ENCODE data around the gene FGF18. TPM values are rescaled to one million over a fixed set of nuclear protein-coding genes. Genes with fewer than 3 reads are reported as not detected.

The FGF18 gene
- total RNA-seq, 2 donors from 2014 or later, result 0.41 to 0.51 TPM

- 70% methylated on average over 4 of the region's 4 CpGs for WGBS
- TF ChIP-seq POLR2A (IDR thresholded peaks at IDR 0.05) (no peak), POLR2AphosphoS5 (IDR thresholded peaks at IDR 0.05) (no peak), CTCF (IDR thresholded peaks at IDR 0.05) (no peak)
- H3K36me3 ChIP-seq, result no peaks in the 10 kb centered on the region
- no peaks in the 10 kb centered on the region for H3K4me1 ChIP-seq (replicated peaks)
- no peak overlapping the region for H3K4me3 ChIP-seq
- intact Hi-C loops (cut with DNase I), result no loop called here
- no peaks in the 10 kb centered on the region for H3K27me3 ChIP-seq (replicated peaks; ENCODE audit: insufficient read depth)
- no peak for DNase-seq (ENCODE audit: low spot score)
- H3K27ac ChIP-seq, result no peak overlapping the region
- no peaks in the 10 kb centered on the region for H3K9me3 ChIP-seq
These were observed 59.7 kb downstream of the FGF18 start for GRCh38 chr5:171478946-171479775.

- no peak for DNase-seq (ENCODE audit: low spot score)
- 90% methylated on average over 1 of the region's 1 CpG for WGBS
These were observed 60.3 kb downstream of the FGF18 start for GRCh38 chr5:171479776-171480125.

GRCh38 chr5:171480239-171480638 is 60.8 kb downstream of the FGF18 start:
- H3K27ac ChIP-seq, result no peak overlapping the region
- H3K9me3 ChIP-seq, result no peaks in the 10 kb centered on the region
- no peak for DNase-seq (ENCODE audit: low spot score)
- H3K4me1 ChIP-seq (replicated peaks), result no peaks in the 10 kb centered on the region
- WGBS, result 31% methylated on average over 6 of the region's 6 CpGs
- H3K4me3 ChIP-seq, result no peak overlapping the region
- no peaks in the 10 kb centered on the region for H3K36me3 ChIP-seq
- intact Hi-C loops (cut with DNase I), result loop anchor here (10.0 kb wide), 1 partner anchor 375 kb away; no protein-coding TSS in a partner anchor
- no peak for TF ChIP-seq POLR2A (IDR thresholded peaks at IDR 0.05)
- no peak for TF ChIP-seq CTCF (IDR thresholded peaks at IDR 0.05)
- no peak for TF ChIP-seq POLR2AphosphoS5 (IDR thresholded peaks at IDR 0.05)
- no peaks in the 10 kb centered on the region for H3K27me3 ChIP-seq (replicated peaks; ENCODE audit: insufficient read depth)

More at GRCh38 chr5:171479776-171480125, 60.3 kb downstream of the FGF18 start:
- Histone ChIP-seq H3K4me1 (replicated peaks) (no peaks in the 10 kb centered on the region), H3K9me3 (no peaks in the 10 kb centered on the region), H3K36me3 (no peaks in the 10 kb centered on the region), H3K27me3 (replicated peaks; ENCODE audit: insufficient read depth) (no peaks in the 10 kb centered on the region), H3K27ac (no peak overlapping the region), H3K4me3 (no peak overlapping the region)
- no peak for TF ChIP-seq POLR2A (IDR thresholded peaks at IDR 0.05)
- TF ChIP-seq CTCF (IDR thresholded peaks at IDR 0.05), result no peak
- no peak for TF ChIP-seq POLR2AphosphoS5 (IDR thresholded peaks at IDR 0.05)
- intact Hi-C loops (cut with DNase I), result loop anchor here (10.0 kb wide), 1 partner anchor 375 kb away; no protein-coding TSS in a partner anchor

GRCh38 chr5:171481571-171482433 is 62.4 kb downstream of the FGF18 start:
- Histone ChIP-seq H3K9me3 (no peaks in the 10 kb centered on the region), H3K27me3 (replicated peaks; ENCODE audit: insufficient read depth) (no peaks in the 10 kb centered on the region), H3K36me3 (no peaks in the 10 kb centered on the region), H3K4me3 (no peak overlapping the region), H3K27ac (no peak overlapping the region), H3K4me1 (replicated peaks) (no peaks in the 10 kb centered on the region)
- TF ChIP-seq POLR2AphosphoS5 (IDR thresholded peaks at IDR 0.05) (no peak), POLR2A (IDR thresholded peaks at IDR 0.05) (no peak), CTCF (IDR thresholded peaks at IDR 0.05) (no peak)
- intact Hi-C loops (cut with DNase I), result loop anchor here (10.0 kb wide), 1 partner anchor 373 kb away; no protein-coding TSS in a partner anchor
- no peak for DNase-seq (ENCODE audit: low spot score)
- WGBS, result 68% methylated on average over 10 of the region's 10 CpGs
